Measurements from ENCODE around the gene SEMA3A. TPM values are rescaled to one million over a fixed set of nuclear protein-coding genes. Genes with fewer than 3 reads are reported as not detected.

SEMA3A gene
- total and polyA plus RNA-seq, 4 donors: 0.13 to 0.56 (median 0.20) TPM

DNA sequence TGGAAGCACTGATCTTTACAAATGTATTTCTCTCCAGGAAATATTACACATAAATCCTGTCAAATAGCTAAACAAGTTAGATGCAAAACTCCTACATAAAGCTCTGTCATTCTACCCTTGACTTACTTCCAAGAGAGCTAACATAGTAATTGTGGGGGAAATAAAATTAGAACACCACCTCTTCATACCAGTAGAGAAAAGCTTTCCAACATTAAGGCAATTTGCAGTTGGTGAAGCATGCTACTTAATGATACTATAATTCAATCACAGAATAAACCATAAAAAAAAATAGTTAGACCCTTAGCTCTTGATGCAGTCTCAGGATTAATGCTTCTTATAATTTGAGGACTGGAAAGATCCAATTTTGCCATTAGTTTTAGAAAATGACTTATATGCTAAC, 35.2 kb downstream of the SEMA3A start:
- TF ChIP-seq, protein P1, sequence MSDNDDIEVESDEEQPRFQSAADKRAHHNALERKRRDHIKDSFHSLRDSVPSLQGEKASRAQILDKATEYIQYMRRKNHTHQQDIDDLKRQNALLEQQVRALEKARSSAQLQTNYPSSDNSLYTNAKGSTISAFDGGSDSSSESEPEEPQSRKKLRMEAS (IDR thresholded peaks at IDR 0.05): no peak
- TF ChIP-seq GABPA (IDR thresholded peaks at IDR 0.05 in 1 of 2, conservative IDR thresholded peaks at IDR 0.05 in 1 of 2): no peak
- TF ChIP-seq, protein P2, sequence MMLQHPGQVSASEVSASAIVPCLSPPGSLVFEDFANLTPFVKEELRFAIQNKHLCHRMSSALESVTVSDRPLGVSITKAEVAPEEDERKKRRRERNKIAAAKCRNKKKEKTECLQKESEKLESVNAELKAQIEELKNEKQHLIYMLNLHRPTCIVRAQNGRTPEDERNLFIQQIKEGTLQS (IDR thresholded peaks at IDR 0.05): no peak
- no peak for TF ChIP-seq NR2F2 (IDR thresholded peaks at IDR 0.05)
- TF ChIP-seq TAF1 (conservative IDR thresholded peaks at IDR 0.05): no peak
- TF ChIP-seq, protein P3, sequence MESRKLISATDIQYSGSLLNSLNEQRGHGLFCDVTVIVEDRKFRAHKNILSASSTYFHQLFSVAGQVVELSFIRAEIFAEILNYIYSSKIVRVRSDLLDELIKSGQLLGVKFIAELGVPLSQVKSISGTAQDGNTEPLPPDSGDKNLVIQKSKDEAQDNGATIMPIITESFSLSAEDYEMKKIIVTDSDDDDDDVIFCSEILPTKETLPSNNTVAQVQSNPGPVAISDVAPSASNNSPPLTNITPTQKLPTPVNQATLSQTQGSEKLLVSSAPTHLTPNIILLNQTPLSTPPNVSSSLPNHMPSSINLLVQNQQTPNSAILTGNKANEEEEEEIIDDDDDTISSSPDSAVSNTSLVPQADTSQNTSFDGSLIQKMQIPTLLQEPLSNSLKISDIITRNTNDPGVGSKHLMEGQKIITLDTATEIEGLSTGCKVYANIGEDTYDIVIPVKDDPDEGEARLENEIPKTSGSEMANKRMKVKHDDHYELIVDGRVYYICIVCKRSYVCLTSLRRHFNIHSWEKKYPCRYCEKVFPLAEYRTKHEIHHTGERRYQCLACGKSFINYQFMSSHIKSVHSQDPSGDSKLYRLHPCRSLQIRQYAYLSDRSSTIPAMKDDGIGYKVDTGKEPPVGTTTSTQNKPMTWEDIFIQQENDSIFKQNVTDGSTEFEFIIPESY (IDR thresholded peaks at IDR 0.05): no peak
- H3K9me3 ChIP-seq (ENCODE audit: control insufficient read depth in 4 of 4, low read length in 3 of 4): no peaks in the 10 kb centered on the region
- H3K4me3 ChIP-seq (ENCODE audit: low read depth in 1 of 3, low read length in 3 of 3): no peak overlapping the region
- H3K36me3 ChIP-seq (ENCODE audit: control insufficient read depth in 4 of 4, insufficient read depth in 3 of 4, low read depth in 1 of 4, low read length in 3 of 4): no peaks in the 10 kb centered on the region
- no peaks in the 10 kb centered on the region for H3K27me3 ChIP-seq (ENCODE audit: control insufficient read depth in 4 of 4, insufficient read depth in 4 of 4, low read length in 3 of 4)
- H3K9ac ChIP-seq (ENCODE audit: low read depth in 1 of 2, low read length in 2 of 2): no peak overlapping the region
- no peak overlapping the region for H3K27ac ChIP-seq (ENCODE audit: low read depth in 1 of 2, low read length in 2 of 2)
- H3K4me1 ChIP-seq (ENCODE audit: control insufficient read depth in 4 of 4, insufficient read depth in 4 of 4, low read length in 3 of 4): no peaks in the 10 kb centered on the region
- DNase-seq (ENCODE audit: low spot score): no peak

DNA sequence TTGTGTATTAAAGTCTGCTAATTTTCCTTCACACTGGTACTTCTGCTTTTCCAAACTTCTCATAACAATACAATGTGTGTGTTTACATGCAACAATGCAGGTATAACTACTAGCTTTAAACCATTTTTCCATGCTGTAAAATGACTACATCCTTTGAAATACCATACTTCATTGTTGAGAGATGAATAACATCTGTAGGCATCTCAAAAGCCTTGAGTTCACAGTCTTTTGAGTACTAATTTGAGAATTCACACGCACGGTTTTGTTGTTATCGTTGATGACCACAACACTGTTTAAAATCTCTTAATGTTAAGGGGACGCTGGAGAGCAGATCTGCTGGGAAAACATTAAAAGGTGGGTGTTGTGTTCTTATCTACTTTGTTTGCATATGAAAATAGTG, 37.4 kb downstream of the SEMA3A start:
- no peak overlapping the region for H3K9ac ChIP-seq (ENCODE audit: low read depth in 1 of 2, low read length in 2 of 2)
- H3K9me3 ChIP-seq (ENCODE audit: control insufficient read depth in 4 of 4, low read length in 3 of 4): no peaks in the 10 kb centered on the region
- 56% methylated on average over 4 of the region's 4 CpGs for WGBS
- H3K4me1 ChIP-seq (ENCODE audit: control insufficient read depth in 4 of 4, insufficient read depth in 4 of 4, low read length in 3 of 4): no peaks in the 10 kb centered on the region
- DNase-seq (ENCODE audit: low spot score): no peak
- TF ChIP-seq HNF4G (IDR thresholded peaks at IDR 0.05) (no peak), JUND (IDR thresholded peaks at IDR 0.05) (no peak), NR2F2 (IDR thresholded peaks at IDR 0.05) (no peak)
- TF ChIP-seq, protein P4, sequence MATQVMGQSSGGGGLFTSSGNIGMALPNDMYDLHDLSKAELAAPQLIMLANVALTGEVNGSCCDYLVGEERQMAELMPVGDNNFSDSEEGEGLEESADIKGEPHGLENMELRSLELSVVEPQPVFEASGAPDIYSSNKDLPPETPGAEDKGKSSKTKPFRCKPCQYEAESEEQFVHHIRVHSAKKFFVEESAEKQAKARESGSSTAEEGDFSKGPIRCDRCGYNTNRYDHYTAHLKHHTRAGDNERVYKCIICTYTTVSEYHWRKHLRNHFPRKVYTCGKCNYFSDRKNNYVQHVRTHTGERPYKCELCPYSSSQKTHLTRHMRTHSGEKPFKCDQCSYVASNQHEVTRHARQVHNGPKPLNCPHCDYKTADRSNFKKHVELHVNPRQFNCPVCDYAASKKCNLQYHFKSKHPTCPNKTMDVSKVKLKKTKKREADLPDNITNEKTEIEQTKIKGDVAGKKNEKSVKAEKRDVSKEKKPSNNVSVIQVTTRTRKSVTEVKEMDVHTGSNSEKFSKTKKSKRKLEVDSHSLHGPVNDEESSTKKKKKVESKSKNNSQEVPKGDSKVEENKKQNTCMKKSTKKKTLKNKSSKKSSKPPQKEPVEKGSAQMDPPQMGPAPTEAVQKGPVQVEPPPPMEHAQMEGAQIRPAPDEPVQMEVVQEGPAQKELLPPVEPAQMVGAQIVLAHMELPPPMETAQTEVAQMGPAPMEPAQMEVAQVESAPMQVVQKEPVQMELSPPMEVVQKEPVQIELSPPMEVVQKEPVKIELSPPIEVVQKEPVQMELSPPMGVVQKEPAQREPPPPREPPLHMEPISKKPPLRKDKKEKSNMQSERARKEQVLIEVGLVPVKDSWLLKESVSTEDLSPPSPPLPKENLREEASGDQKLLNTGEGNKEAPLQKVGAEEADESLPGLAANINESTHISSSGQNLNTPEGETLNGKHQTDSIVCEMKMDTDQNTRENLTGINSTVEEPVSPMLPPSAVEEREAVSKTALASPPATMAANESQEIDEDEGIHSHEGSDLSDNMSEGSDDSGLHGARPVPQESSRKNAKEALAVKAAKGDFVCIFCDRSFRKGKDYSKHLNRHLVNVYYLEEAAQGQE (IDR thresholded peaks at IDR 0.05): no peak
- TF ChIP-seq, protein P5, sequence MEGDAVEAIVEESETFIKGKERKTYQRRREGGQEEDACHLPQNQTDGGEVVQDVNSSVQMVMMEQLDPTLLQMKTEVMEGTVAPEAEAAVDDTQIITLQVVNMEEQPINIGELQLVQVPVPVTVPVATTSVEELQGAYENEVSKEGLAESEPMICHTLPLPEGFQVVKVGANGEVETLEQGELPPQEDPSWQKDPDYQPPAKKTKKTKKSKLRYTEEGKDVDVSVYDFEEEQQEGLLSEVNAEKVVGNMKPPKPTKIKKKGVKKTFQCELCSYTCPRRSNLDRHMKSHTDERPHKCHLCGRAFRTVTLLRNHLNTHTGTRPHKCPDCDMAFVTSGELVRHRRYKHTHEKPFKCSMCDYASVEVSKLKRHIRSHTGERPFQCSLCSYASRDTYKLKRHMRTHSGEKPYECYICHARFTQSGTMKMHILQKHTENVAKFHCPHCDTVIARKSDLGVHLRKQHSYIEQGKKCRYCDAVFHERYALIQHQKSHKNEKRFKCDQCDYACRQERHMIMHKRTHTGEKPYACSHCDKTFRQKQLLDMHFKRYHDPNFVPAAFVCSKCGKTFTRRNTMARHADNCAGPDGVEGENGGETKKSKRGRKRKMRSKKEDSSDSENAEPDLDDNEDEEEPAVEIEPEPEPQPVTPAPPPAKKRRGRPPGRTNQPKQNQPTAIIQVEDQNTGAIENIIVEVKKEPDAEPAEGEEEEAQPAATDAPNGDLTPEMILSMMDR (IDR thresholded peaks at IDR 0.05; ENCODE audit: low read depth, low read length, missing input control): no peak
- H3K27me3 ChIP-seq (ENCODE audit: control insufficient read depth in 4 of 4, insufficient read depth in 4 of 4, low read length in 3 of 4): no peaks in the 10 kb centered on the region
- no peak overlapping the region for H3K27ac ChIP-seq (ENCODE audit: low read depth in 1 of 2, low read length in 2 of 2)
- no peaks in the 10 kb centered on the region for H3K36me3 ChIP-seq (ENCODE audit: control insufficient read depth in 4 of 4, insufficient read depth in 3 of 4, low read depth in 1 of 4, low read length in 3 of 4)
- no peak overlapping the region for H3K4me3 ChIP-seq (ENCODE audit: low read depth in 1 of 3, low read length in 3 of 3)

Data from liver (tissue), 9 donors.